ENCODE measurements around the gene ZNF571. TPM values are rescaled to one million over a fixed set of nuclear protein-coding genes. Genes with fewer than 3 reads are reported as not detected.

The ZNF571 gene
- polyA plus RNA-seq, 1 experiment, result 1.0 TPM

- TF ChIP-seq CTCF (IDR thresholded peaks at IDR 0.05; ENCODE audit: insufficient read depth, low read depth, low read length), result no peak
- POLR2A ChIA-PET, result no interaction called here
These were observed 57.1 kb downstream of the ZNF571 start for GRCh38 chr19:37537391-37537947.

GRCh38 chr19:37519890-37520289, 74.7 kb downstream of the ZNF571 start:
- H3K4me3 ChIP-seq (ENCODE audit: low read depth, low read length), result no peak overlapping the region
- TF ChIP-seq CTCF (IDR thresholded peaks at IDR 0.05; ENCODE audit: insufficient read depth, low read depth, low read length), result no peak
- no peak for DNase-seq (ENCODE audit: low read depth)
- ChIA-PET CTCF (no interaction called here), POLR2A (no interaction called here)
- no peaks in the 10 kb centered on the region for H3K27me3 ChIP-seq (ENCODE audit: control insufficient read depth, insufficient read depth, low read length)
- no peaks in the 10 kb centered on the region for H3K36me3 ChIP-seq (ENCODE audit: control insufficient read depth, insufficient read depth, low read length)

More at GRCh38 chr19:37537391-37537947, 57.1 kb downstream of the ZNF571 start:
- no peak for DNase-seq (ENCODE audit: low read depth)
- no peaks in the 10 kb centered on the region for H3K27me3 ChIP-seq (ENCODE audit: control insufficient read depth, insufficient read depth, low read length)
- CTCF ChIA-PET, result no interaction called here
- H3K36me3 ChIP-seq (ENCODE audit: control insufficient read depth, insufficient read depth, low read length), result peaks cover 1% of the 10 kb centered on the region
- no peak overlapping the region for H3K4me3 ChIP-seq (ENCODE audit: low read depth, low read length)

Other genes with a start within 250 kb of the ZNF571 start
- 1.9 and 3.1 TPM in 2 replicates for gene ZNF527, start 223.7 kb downstream of the ZNF571 start, polyA plus RNA-seq (2011; rRNA removed)
- gene ZNF569, start 127.3 kb downstream of the ZNF571 start, polyA plus RNA-seq (2011; rRNA removed), result 2.1 and 3.1 TPM in 2 replicates
- gene ZNF570, start 125.4 kb downstream of the ZNF571 start, polyA plus RNA-seq (2011; rRNA removed), result 1.4 and 3.5 TPM in 2 replicates
- 1.1 TPM in 2 replicates for gene ZNF793, start 87.9 kb downstream of the ZNF571 start, polyA plus RNA-seq (2011; rRNA removed)
- gene ZNF540, start 84 bp upstream of the ZNF571 start, polyA plus RNA-seq (2011; rRNA removed), result 0.58 and 0.65 TPM in 2 replicates
- gene ZFP30, start 60.7 kb upstream of the ZNF571 start, polyA plus RNA-seq (2011; rRNA removed), result 3.9 and 5.1 TPM in 2 replicates
- 1.7 and 2.1 TPM in 2 replicates for gene ZNF607, start 125.0 kb upstream of the ZNF571 start, polyA plus RNA-seq (2011; rRNA removed)
- gene ZNF573, start 184.8 kb upstream of the ZNF571 start, polyA plus RNA-seq (2011; rRNA removed), result 0.90 and 3.3 TPM in 2 replicates